ENCODE results near the gene SLC66A2.

GRCh38 chr18:79898952-79899608, 52.4 kb downstream of the SLC66A2 start:
- TF ChIP-seq EP300 (IDR thresholded peaks at IDR 0.05) = no peak
- TF ChIP-seq POLR2A (IDR thresholded peaks at IDR 0.05) = no peak
- TF ChIP-seq, protein P1, sequence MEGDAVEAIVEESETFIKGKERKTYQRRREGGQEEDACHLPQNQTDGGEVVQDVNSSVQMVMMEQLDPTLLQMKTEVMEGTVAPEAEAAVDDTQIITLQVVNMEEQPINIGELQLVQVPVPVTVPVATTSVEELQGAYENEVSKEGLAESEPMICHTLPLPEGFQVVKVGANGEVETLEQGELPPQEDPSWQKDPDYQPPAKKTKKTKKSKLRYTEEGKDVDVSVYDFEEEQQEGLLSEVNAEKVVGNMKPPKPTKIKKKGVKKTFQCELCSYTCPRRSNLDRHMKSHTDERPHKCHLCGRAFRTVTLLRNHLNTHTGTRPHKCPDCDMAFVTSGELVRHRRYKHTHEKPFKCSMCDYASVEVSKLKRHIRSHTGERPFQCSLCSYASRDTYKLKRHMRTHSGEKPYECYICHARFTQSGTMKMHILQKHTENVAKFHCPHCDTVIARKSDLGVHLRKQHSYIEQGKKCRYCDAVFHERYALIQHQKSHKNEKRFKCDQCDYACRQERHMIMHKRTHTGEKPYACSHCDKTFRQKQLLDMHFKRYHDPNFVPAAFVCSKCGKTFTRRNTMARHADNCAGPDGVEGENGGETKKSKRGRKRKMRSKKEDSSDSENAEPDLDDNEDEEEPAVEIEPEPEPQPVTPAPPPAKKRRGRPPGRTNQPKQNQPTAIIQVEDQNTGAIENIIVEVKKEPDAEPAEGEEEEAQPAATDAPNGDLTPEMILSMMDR (IDR thresholded peaks at IDR 0.05) = no peak
- no peak for TF ChIP-seq POLR2AphosphoS5 (IDR thresholded peaks at IDR 0.05)

Data from stomach (tissue), 4 donors.